Ovary (tissue), 9 donors: Measurements from ENCODE around the gene VWA3B. TPM values are rescaled to one million over a fixed set of nuclear protein-coding genes. Genes with fewer than 3 reads are reported as not detected.

Experiments
- DNase-seq, 5 donors: peaks; one replicate each; pipeline ENCODE4 v3.0.0-alpha.2; 2019 to 2020
- H3K27ac ChIP-seq, 2 donors: fragments of 200-600 bp; one replicate each; pipeline versions ENCODE4 v1.5.1 to v1.8.0; 2019 to 2022
- H3K27me3 ChIP-seq: fragments of 200-600 bp; one replicate; pipeline ENCODE4 v1.8.0; 2022
- H3K36me3 ChIP-seq: fragments of 200-600 bp; sonication (generic); one replicate; pipeline ENCODE4 v1.5.1; 2019
- H3K4me1 ChIP-seq: one replicate; pipeline ENCODE4 v1.8.1; 2013; ENCODE audit warnings: mild to moderate bottlenecking, moderate library complexity; ENCODE audit not compliant: insufficient read depth
- H3K4me3 ChIP-seq: fragments of 200-600 bp; sonication (generic); one replicate; pipeline ENCODE4 v1.5.1; 2017
- H3K9me3 ChIP-seq, 2 donors: fragments of 200-600 bp in 1 of 2; sonication (generic) in 1 of 2; one replicate each; pipeline versions ENCODE4 v1.5.1 to v1.8.1; 2013 to 2019; ENCODE audit warnings: mild to moderate bottlenecking in 1 of 2, moderate library complexity in 1 of 2
- EP300 ChIP-seq: sonication (generic); formaldehyde crosslinking; IDR thresholded peaks from one replicate; pipeline ENCODE4 v1.6.1; 2017; ENCODE audit warnings: antibody characterized with exemption
- POLR2A ChIP-seq: fragments of 450-650 bp; IDR thresholded peaks from one replicate; pipeline ENCODE4 v1.6.1; 2017; ENCODE audit warnings: antibody characterized with exemption, mild to moderate bottlenecking, moderate library complexity
- WGBS, 3 donors: extraction: QIAGEN DNeasy Blood & Tissue Kit in 1 of 3; methylation state at CpG; one replicate each; pipeline versions ENCODE4 v1.1.5 to v1.1.7; 2013 to 2017; 5-methylcytosine and 5-hydroxymethylcytosine counted together
- intact Hi-C, 4 donors: fragments of 100-400 bp; cut with DNase I; formaldehyde crosslinking; loops; one replicate each; pipeline versions ENCODE4 v1.11.0 to v1.15.1; 2022 to 2023
- polyA plus RNA-seq, 2 donors: library from polyadenylated mRNA; stranded (reverse); fragments of 200-250 nt in 1 of 2; fragments of 350-450 nt in 1 of 2; fragmentation: Illumina TruSeq in 1 of 2; extraction: RNeasy Lipid Tissue Mini Kit (QIAGEN cat#74804) in 1 of 2; gene quantifications; one replicate each; pipeline ENCODE4 v1.2.3, GENCODE V29; 2013 to 2014
- total RNA-seq, 7 donors: library from RNA; depleted of rRNA in 2 of 7; stranded (reverse); fragments of >200 nt in 2 of 7; fragmentation: NEBNext Ultra II Directional in 3 of 7; extraction: Animal tissue kit (Norgen Biotek cat#: 25700) in 3 of 7; gene quantifications; one replicate each; pipeline versions ENCODE4 v1.1.0 to v1.2.4, GENCODE V29; 2016 to 2023
- TF ChIP-seq, protein P1 (sequence below), 3 donors: fragments of 450-650 bp in 2 of 3; fragments of 200-600 bp in 1 of 3; IDR thresholded peaks; one replicate each; pipeline versions ENCODE4 v1.5.1 to v1.8.0; 2016 to 2022; ENCODE audit warnings: antibody characterized with exemption in 3 of 3, mild to moderate bottlenecking in 1 of 3
- donor health status: DM: no; HTN: no; CAD: no; lungs with moderate emphysema.
- donor health status: DM: no; HTN: no; CAD: no.
- donor health status: Bipolar disorder and iron deficiency.
- donor health status: DM: yes; HTN: yes; CAD: no.
- donor health status: DM: no; HTN: no; CAD: no.
- donor health status: DM: yes; HTN: yes; CAD: no.

VWA3B gene
- total and polyA plus RNA-seq, 9 donors: 0.56 to 15.7 (median 1.1) TPM

DNA sequence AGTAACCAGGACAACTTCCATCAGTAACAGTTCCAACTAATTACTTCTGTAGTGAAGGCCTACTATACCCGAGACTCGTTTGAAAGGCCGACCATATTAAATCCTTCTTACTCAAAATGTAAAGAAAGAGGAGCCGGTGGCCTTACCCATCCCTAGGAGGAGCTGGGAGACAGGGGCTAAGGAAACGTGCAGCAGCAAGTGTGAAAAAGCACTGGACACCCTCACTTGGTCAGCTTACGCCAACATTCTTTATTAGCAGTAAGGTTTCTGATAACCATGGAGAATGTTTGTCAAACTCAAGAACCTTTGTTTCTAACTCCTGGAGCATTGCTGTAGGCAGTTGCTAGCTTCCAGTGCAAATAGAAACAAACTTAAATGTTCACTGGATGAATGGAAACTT, 26.7 kb upstream of the VWA3B start:
- Histone ChIP-seq H3K4me1 (no peaks in the 10 kb centered on the region), H3K27ac (no peak overlapping the region), H3K27me3 (no peaks in the 10 kb centered on the region), H3K4me3 (no peak overlapping the region), H3K9me3 (no peaks in the 10 kb centered on the region), H3K36me3 (no peaks in the 10 kb centered on the region)
- 90 to 96% (median 93%) methylated on average over 6 of the region's 6 CpGs for WGBS, 3 donors
- intact Hi-C loops: no loop called here
- TF ChIP-seq POLR2A (no peak), EP300 (no peak)
- TF ChIP-seq, protein P1, sequence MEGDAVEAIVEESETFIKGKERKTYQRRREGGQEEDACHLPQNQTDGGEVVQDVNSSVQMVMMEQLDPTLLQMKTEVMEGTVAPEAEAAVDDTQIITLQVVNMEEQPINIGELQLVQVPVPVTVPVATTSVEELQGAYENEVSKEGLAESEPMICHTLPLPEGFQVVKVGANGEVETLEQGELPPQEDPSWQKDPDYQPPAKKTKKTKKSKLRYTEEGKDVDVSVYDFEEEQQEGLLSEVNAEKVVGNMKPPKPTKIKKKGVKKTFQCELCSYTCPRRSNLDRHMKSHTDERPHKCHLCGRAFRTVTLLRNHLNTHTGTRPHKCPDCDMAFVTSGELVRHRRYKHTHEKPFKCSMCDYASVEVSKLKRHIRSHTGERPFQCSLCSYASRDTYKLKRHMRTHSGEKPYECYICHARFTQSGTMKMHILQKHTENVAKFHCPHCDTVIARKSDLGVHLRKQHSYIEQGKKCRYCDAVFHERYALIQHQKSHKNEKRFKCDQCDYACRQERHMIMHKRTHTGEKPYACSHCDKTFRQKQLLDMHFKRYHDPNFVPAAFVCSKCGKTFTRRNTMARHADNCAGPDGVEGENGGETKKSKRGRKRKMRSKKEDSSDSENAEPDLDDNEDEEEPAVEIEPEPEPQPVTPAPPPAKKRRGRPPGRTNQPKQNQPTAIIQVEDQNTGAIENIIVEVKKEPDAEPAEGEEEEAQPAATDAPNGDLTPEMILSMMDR (IDR thresholded peaks at IDR 0.05): no peak
- DNase-seq: no peak

DNA sequence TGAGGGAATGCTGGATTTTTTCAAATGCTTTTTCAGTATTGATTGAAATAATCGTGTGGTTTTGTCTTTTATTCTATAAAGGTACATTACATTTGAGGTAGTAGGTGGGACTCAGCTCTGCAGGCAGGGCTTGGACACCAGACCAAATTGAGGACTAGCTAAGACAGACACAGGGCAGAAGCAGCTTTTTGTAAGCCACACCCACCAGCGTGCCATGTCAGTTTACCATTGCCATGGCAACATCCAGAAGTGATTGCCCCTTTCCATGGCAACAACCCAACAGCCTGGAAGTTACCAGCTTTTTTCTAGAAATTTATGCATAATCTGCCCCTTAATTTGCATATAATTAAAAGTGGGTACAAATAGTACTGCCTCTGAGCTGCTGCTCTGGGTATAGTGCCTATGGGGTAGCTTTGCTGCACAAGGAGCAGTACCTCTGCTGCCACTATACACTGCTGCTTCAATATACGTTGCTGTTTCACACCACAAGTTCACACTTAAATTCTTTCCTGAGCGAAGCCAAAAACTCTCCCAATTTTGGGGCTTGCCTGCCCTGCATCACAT, 23.6 kb upstream of the VWA3B start:
- H3K36me3 ChIP-seq: no peaks in the 10 kb centered on the region

DNA sequence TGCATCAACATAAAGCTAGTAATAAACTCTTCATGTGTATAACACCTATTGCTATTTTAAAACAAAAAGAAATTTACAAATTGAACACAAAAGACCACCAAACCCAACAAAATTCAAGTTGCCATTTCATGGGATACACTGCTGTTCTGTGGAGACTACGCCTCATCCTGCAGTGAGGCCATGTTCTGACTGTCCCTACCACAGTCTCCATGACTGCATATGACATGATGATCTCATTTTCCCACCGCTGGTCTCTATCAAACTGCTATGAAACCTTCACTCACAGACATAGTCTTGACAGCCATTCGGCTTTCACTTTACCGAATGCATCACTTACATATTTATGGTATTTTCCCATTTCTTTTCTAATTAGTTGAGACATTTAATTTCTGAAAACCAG, 21.2 kb upstream of the VWA3B start:
- no peak for DNase-seq
- intact Hi-C loops: no loop called here
- TF ChIP-seq EP300: no peak
- TF ChIP-seq, protein P1 (IDR thresholded peaks at IDR 0.05): no peak
- no peak for TF ChIP-seq POLR2A
- no peaks in the 10 kb centered on the region for H3K4me1 ChIP-seq
- no peaks in the 10 kb centered on the region for H3K9me3 ChIP-seq
- WGBS, 3 donors: 95 to 98% (median 95%) methylated on average over 4 of the region's 4 CpGs
- no peaks in the 10 kb centered on the region for H3K36me3 ChIP-seq
- H3K27ac ChIP-seq: no peak overlapping the region
- no peak overlapping the region for H3K4me3 ChIP-seq
- H3K27me3 ChIP-seq: no peaks in the 10 kb centered on the region

More for the DNA sequence above, 23.6 kb upstream of the VWA3B start:
- TF ChIP-seq, protein P1 (IDR thresholded peaks at IDR 0.05): no peak
- TF ChIP-seq EP300 (no peak), POLR2A (no peak)
- H3K27ac ChIP-seq: no peak overlapping the region
- 63 to 68% (median 67%) methylated on average over 4 of the region's 4 CpGs for WGBS, 3 donors
- intact Hi-C loops: no loop called here
- no peak for DNase-seq
- no peak overlapping the region for H3K4me3 ChIP-seq
- no peaks in the 10 kb centered on the region for H3K4me1 ChIP-seq
- H3K27me3 ChIP-seq: no peaks in the 10 kb centered on the region
- H3K9me3 ChIP-seq: no peaks in the 10 kb centered on the region

DNA sequence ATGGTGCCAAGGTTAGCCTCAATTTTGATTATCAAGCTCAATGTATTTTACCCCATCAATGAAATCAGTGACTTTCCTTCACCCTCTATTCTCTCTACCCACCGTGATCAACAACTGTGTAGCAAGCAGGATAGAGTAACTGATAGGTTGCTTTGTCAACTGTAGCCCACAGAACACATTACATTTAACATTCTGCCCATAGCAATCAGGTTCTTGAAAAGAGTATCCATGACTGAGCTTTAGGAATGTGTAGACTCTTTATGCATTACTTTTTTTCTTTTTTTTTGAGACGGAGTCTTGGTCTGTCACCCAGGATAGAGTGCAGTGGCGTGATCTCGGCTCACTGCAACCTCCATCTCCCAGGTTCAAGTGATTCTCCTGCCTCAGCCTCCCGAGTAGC, 19.8 kb upstream of the VWA3B start:
- H3K9me3 ChIP-seq: no peaks in the 10 kb centered on the region
- intact Hi-C loops: no loop called here
- H3K4me1 ChIP-seq: no peaks in the 10 kb centered on the region
- TF ChIP-seq EP300 (no peak), POLR2A (no peak)
- TF ChIP-seq, protein P1 (IDR thresholded peaks at IDR 0.05): no peak
- no peak overlapping the region for H3K4me3 ChIP-seq
- no peaks in the 10 kb centered on the region for H3K36me3 ChIP-seq
- no peak for DNase-seq
- no peak overlapping the region for H3K27ac ChIP-seq
- no peaks in the 10 kb centered on the region for H3K27me3 ChIP-seq
- WGBS, 3 donors: 89 to 96% (median 95%) methylated on average over 5 of the region's 5 CpGs
